Vagina (tissue), 2 donors: ENCODE data around the gene UMPS.

ENCODE experiments used
- POLR2A ChIP-seq, 2 donors: fragments of 450-650 bp; IDR thresholded peaks; one replicate each; pipeline ENCODE4 v1.6.1; 2017; ENCODE audit warnings: antibody characterized with exemption in 2 of 2, mild to moderate bottlenecking in 2 of 2, moderate library complexity in 2 of 2
- TF ChIP-seq, protein P1 (sequence below), 3 experiments: fragments of 450-650 bp in 2 of 3; fragments of 200-600 bp in 1 of 3; sonication (generic) in 1 of 3; IDR thresholded peaks; one replicate each; pipeline ENCODE4 v1.5.1; 2017 to 2019; ENCODE audit warnings: antibody characterized with exemption in 3 of 3, mild to moderate bottlenecking in 2 of 3, moderate library complexity in 2 of 3

DNA sequence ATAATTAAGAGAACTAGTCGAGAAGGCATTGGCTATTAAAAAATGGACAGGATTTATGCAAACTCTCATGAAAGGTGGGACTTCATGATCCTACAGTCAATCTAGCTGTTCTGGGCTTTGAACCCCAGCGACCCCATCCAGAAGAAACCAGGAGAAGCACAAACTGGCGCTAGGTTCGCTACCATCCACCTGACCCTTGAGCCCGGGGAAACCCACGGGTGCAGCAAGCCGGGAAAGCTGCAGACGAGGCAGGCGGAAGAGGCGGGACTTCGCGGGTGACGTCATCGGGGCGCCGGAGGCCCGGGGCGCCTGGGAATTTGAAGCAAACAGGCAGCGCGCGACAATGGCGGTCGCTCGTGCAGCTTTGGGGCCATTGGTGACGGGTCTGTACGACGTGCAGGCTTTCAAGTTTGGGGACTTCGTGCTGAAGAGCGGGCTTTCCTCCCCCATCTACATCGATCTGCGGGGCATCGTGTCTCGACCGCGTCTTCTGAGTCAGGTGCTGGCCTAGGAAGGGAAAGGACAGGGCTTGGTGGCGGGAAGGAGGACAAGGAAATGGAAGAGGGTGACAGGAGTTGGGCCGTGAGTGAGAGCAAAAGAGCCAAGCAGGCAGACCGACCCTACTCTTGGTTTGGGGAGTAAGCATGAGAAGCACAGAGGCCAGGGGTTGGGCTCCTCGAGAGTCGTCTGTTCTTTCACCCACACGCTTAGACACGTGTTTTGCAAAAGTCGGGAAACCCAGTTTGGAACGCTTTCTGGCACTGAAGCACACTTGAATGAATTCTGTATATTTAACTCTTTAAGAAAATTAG is at the start of gene UMPS:
- TF ChIP-seq, protein P1, sequence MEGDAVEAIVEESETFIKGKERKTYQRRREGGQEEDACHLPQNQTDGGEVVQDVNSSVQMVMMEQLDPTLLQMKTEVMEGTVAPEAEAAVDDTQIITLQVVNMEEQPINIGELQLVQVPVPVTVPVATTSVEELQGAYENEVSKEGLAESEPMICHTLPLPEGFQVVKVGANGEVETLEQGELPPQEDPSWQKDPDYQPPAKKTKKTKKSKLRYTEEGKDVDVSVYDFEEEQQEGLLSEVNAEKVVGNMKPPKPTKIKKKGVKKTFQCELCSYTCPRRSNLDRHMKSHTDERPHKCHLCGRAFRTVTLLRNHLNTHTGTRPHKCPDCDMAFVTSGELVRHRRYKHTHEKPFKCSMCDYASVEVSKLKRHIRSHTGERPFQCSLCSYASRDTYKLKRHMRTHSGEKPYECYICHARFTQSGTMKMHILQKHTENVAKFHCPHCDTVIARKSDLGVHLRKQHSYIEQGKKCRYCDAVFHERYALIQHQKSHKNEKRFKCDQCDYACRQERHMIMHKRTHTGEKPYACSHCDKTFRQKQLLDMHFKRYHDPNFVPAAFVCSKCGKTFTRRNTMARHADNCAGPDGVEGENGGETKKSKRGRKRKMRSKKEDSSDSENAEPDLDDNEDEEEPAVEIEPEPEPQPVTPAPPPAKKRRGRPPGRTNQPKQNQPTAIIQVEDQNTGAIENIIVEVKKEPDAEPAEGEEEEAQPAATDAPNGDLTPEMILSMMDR (IDR thresholded peaks at IDR 0.05): no peak
- peak in 1 of 2 donors; percentile 12 for TF ChIP-seq POLR2A (IDR thresholded peaks at IDR 0.05)
